ENCODE measurements around the gene GPT2.
"Not testable (repeated sequence)": the region's sequence is repeated elsewhere in the genome, so short reads cannot be mapped to it uniquely, and the experiment has no call there.

DNA sequence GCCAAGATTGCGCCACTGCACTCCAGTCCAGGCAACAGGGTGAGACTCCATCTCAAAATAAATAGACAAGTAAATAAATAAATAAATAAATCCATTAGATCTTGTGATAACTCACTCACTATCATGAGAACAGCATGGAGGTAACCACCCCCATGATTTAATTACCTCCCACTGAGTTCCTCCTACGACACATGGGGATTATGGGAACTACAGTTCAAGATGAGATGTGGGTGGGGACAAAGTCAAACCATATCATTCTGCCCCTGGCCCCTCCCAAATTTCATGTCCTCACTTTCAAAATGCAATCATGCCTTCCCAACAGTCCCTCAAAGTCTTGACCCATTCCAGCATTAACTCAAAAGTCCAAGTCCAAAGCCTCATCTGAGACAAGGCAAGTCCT is 16.7 kb upstream of the GPT2 start:
- not testable (repeated sequence) for TF ChIP-seq POLR2A (IDR thresholded peaks at IDR 0.05)
- TF ChIP-seq, protein P1, sequence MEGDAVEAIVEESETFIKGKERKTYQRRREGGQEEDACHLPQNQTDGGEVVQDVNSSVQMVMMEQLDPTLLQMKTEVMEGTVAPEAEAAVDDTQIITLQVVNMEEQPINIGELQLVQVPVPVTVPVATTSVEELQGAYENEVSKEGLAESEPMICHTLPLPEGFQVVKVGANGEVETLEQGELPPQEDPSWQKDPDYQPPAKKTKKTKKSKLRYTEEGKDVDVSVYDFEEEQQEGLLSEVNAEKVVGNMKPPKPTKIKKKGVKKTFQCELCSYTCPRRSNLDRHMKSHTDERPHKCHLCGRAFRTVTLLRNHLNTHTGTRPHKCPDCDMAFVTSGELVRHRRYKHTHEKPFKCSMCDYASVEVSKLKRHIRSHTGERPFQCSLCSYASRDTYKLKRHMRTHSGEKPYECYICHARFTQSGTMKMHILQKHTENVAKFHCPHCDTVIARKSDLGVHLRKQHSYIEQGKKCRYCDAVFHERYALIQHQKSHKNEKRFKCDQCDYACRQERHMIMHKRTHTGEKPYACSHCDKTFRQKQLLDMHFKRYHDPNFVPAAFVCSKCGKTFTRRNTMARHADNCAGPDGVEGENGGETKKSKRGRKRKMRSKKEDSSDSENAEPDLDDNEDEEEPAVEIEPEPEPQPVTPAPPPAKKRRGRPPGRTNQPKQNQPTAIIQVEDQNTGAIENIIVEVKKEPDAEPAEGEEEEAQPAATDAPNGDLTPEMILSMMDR (IDR thresholded peaks at IDR 0.05) = not testable (repeated sequence)
